Measurements from ENCODE around the gene MBD5.

Gene MBD5

DNA sequence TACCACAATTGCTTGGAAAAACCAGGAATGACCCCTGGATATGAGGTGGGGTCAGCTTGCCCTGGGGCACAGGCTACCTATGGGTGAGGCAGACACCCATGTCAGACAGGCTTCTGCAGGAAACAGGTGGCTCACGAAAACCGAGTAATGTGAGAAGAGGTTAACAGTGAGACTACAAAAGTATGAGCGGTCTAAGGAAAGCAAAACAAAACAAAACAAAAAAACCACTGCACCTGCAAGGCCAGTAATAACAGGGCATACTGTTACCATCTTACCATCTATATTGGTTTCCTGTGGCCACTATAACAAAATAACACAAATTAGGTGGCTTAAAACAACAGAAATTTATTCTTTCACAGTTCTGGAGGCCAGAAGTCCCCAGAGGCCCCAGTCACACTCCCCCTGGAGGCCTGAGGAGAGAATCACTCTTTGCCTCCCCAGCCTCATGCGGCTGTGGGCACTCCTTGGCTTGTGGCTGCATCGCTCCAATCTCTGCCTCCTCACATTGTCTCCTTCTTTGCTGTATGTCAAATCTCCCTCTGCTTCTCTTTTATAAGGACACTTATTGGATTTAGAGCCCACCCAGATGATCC lies 537.0 kb downstream of the MBD5 start:
- no peak for DNase-seq

- DNase-seq, result no peak
These were observed 539.6 kb downstream of the MBD5 start for GRCh38 chr2:148560496-148560895.

DNA sequence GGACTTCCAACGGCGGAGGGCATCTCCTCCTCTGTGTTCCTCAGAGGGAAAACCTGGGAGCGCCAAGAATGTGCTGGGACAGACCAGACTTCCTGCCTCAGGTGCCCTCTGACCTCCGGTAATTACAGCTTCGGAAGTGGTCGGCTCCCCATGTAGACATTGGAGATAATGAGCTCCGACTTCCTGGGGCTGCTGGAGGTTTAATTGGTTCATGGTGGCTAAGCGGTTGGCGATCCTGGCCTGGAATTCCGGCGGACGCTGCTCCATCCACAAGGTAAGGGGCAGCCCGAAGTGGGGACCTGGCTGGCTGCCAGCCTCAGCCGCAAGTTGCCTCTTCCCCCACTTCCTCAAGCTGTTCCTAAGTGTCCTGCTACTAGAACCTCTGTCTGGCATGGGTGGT lies 540.5 kb downstream of the MBD5 start:
- no peak for DNase-seq

DNA sequence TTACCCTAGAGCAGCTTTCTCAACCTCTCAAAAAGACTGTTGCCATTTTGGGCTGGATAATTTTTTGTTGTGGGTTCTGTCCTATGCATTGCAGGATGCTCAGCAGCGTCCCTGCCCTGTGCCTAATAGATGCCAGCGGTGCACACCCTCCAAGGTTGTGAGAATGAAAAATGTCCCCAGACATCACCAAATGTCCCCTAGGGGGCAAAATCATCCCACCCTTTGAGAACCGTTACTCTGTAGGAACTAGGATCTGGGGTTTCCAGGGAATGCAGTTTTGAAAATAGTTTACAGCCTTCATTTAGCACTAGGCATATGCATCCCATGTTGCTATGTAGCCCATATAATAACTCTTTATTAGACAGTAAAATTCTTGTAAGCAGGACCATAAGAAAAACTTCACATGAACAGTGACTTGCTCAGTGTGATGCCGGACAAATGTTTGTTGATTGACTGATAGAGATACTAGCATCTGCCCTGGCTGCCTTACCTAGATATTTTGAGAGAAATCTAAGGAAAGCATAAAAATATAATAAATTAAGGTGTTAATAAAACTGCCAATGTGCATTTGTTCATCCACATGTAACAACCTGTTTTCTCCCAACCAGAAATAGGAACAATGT lies 544.5 kb downstream of the MBD5 start:
- DNase-seq, result no peak

Measured in NCI-H345 (cell line).